Hepatocyte (in vitro differentiated cells): ENCODE results near the gene SARDH.

ENCODE experiments used
- CTCF ChIP-seq: fragments of 200-600 bp; sonication (generic); IDR thresholded peaks from 2 replicates; pipeline ENCODE4 v1.5.1; 2016; ENCODE audit warnings: antibody characterized with exemption, mild to moderate bottlenecking; ENCODE audit not compliant: poor library complexity
- EZH2 ChIP-seq: fragments of 200-600 bp; sonication (generic); IDR thresholded peaks from 2 replicates; pipeline ENCODE4 v1.6.1; 2016; ENCODE audit warnings: antibody characterized with exemption, mild to moderate bottlenecking, borderline replicate concordance

- no peak for TF ChIP-seq CTCF
- no peak for TF ChIP-seq EZH2
Observed at GRCh38 chr9:133783331-133783731, 45.2 kb upstream of the SARDH start.
